Activated T-cell treated with anti-CD3 and anti-CD28 coated beads, Interleukin-2, amount 50 U/mL, for 72 hours (primary cell): ENCODE results near the gene LRFN4. TPM values are rescaled to one million over a fixed set of nuclear protein-coding genes. Genes with fewer than 3 reads are reported as not detected.
A peak's percentile ranks its signal among the peaks of the same experiment; 100 is the strongest.

Source experiments
- ATAC-seq, 2 donors: fragments of 150-1000 bp; cut with Tn5 transposase; replicated peaks in 1 of 2; 2 replicates each; pipeline ENCODE4 v1.10.0; 2021; ENCODE audit warnings: moderate library complexity in 2 of 2, mild to moderate bottlenecking in 1 of 2
- DNase-seq, 2 donors: peaks; one replicate each; pipeline ENCODE4 v3.0.0; 2021 to 2022; ENCODE audit warnings: mixed read lengths in 1 of 2
- H3K27ac Mint-ChIP-seq: one replicate; pipeline ENCODE4 v1.8.0; 2022; ENCODE audit warnings: mild to moderate bottlenecking, moderate library complexity, mixed read lengths
- H3K27me3 Mint-ChIP-seq: one replicate; pipeline ENCODE4 v1.8.0; 2022; ENCODE audit warnings: low read depth, mixed read lengths
- H3K36me3 Mint-ChIP-seq, 2 donors: one replicate each; pipeline ENCODE4 v1.8.0; 2022; ENCODE audit warnings: mixed read lengths in 2 of 2, mild to moderate bottlenecking in 1 of 2; ENCODE audit not compliant: insufficient read depth in 2 of 2
- H3K4me1 Mint-ChIP-seq: one replicate; pipeline ENCODE4 v1.8.0; 2022; ENCODE audit warnings: low read depth, mixed read lengths
- H3K4me3 Mint-ChIP-seq, 2 donors: one replicate each; pipeline ENCODE4 v1.8.0; 2022; ENCODE audit warnings: mild to moderate bottlenecking in 2 of 2, mixed read lengths in 2 of 2, moderate library complexity in 2 of 2
- H3K9me3 Mint-ChIP-seq, 2 donors: one replicate each; pipeline ENCODE4 v1.8.0; 2022; ENCODE audit warnings: mixed read lengths in 2 of 2
- total RNA-seq, 2 donors: library from RNA; stranded (reverse); gene quantifications; one replicate each; pipeline ENCODE4 v1.2.3, GENCODE V29; 2022

The LRFN4 gene
- total RNA-seq, 2 donors from 2014 or later: 13.4 to 18.3 TPM

- Mint-ChIP-seq H3K27ac (no peak overlapping the region), H3K4me3 (peak overlapping the region; percentile 85 to 89), H3K9me3 (no peaks in the 10 kb centered on the region), H3K27me3 (no peaks in the 10 kb centered on the region), H3K36me3 (peaks cover 0 to 1% of the 10 kb centered on the region in 2 donors), H3K4me1 (no peaks in the 10 kb centered on the region)
- ATAC-seq (no peak), DNase-seq (no peak)
Measured at GRCh38 chr11:66857927-66858185, 992 bp downstream of the LRFN4 start.

GRCh38 chr11:66858186-66858938 lies 1.5 kb downstream of the LRFN4 start:
- H3K9me3 Mint-ChIP-seq: no peaks in the 10 kb centered on the region
- no peaks in the 10 kb centered on the region for H3K27me3 Mint-ChIP-seq
- no peak overlapping the region for H3K27ac Mint-ChIP-seq
- peaks cover 0 to 1% of the 10 kb centered on the region in 2 donors for H3K36me3 Mint-ChIP-seq
- no peaks in the 10 kb centered on the region for H3K4me1 Mint-ChIP-seq
- DNase-seq (no peak), ATAC-seq (no peak)
- H3K4me3 Mint-ChIP-seq: peak overlapping the region; percentile 85 to 89

- DNase-seq (no peak), ATAC-seq (no peak)
- no peaks in the 10 kb centered on the region for H3K4me1 Mint-ChIP-seq
- peaks cover 0 to 1% of the 10 kb centered on the region in 2 donors for H3K36me3 Mint-ChIP-seq
- no peaks in the 10 kb centered on the region for H3K27me3 Mint-ChIP-seq
- H3K4me3 Mint-ChIP-seq: peak overlapping the region in 1 of 2 donors; percentile 20
- no peak overlapping the region for H3K27ac Mint-ChIP-seq
- no peaks in the 10 kb centered on the region for H3K9me3 Mint-ChIP-seq
Measured at GRCh38 chr11:66858939-66859685, 2.2 kb downstream of the LRFN4 start.

- DNase-seq (no peak), ATAC-seq (no peak)
- Mint-ChIP-seq H3K4me3 (no peak overlapping the region), H3K4me1 (no peaks in the 10 kb centered on the region), H3K36me3 (peaks cover 0 to 1% of the 10 kb centered on the region in 2 donors), H3K27me3 (no peaks in the 10 kb centered on the region), H3K27ac (no peak overlapping the region), H3K9me3 (no peaks in the 10 kb centered on the region)
Measured at GRCh38 chr11:66859686-66860448, 3.0 kb downstream of the LRFN4 start.

GRCh38 chr11:66860449-66860831 lies 3.6 kb downstream of the LRFN4 start:
- Mint-ChIP-seq H3K27me3 (no peaks in the 10 kb centered on the region), H3K4me1 (no peaks in the 10 kb centered on the region)
- no peak for ATAC-seq

DNA sequence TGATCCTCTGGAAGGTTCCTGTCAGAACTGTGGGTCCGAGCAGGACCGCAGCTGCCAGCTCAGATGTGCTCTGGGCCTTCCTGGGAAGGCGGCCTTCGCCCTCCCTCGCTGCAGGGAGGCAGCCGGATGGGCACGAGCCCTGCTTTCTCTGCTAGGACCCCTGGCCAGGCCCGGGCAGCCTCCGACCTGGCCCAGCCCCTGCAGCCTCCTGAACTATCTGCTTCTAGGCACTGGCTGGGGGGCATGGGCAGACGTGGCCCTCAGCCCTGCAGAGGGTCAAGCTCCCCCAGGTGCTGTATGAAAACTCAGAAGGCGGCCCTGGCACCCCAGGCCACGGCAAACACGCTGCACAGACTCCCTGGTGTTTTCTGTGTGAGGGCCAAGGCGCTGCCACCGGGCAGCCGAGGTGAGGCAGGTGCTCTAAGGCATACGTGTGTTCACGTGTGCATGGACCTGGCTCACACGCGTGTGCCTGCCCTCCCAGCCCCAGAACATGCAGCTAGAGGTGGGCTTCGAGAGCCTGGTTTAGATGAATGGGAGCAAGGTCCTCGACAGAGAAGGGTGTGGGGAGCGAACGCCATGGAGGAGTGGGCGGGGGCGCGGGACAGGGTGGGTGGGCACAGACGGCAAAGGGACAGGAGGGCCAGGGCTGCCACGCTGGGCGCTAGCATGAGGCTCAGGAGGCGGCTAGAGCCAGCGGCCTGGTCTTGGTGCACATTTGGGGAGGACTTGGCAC lies 4.3 kb downstream of the LRFN4 start:
- ATAC-seq (no peak), DNase-seq (no peak)
- Mint-ChIP-seq H3K4me3 (no peak overlapping the region), H3K9me3 (no peaks in the 10 kb centered on the region), H3K4me1 (no peaks in the 10 kb centered on the region), H3K27me3 (no peaks in the 10 kb centered on the region), H3K27ac (no peak overlapping the region), H3K36me3 (peaks cover 0 to 1% of the 10 kb centered on the region in 2 donors)

More at GRCh38 chr11:66860449-66860831, 3.6 kb downstream of the LRFN4 start:
- Mint-ChIP-seq H3K4me3 (no peak overlapping the region), H3K27ac (no peak overlapping the region), H3K9me3 (no peaks in the 10 kb centered on the region), H3K36me3 (peaks cover 0 to 1% of the 10 kb centered on the region in 2 donors)
- no peak for DNase-seq

GRCh38 chr11:66861774-66862558 lies 5.1 kb downstream of the LRFN4 start:
- H3K27ac Mint-ChIP-seq: no peak overlapping the region
- H3K9me3 Mint-ChIP-seq: no peaks in the 10 kb centered on the region
- no peaks in the 10 kb centered on the region for H3K27me3 Mint-ChIP-seq
- DNase-seq (no peak), ATAC-seq (no peak)
- no peaks in the 10 kb centered on the region for H3K4me1 Mint-ChIP-seq
- H3K36me3 Mint-ChIP-seq: no peaks in the 10 kb centered on the region
- H3K4me3 Mint-ChIP-seq: no peak overlapping the region

GRCh38 chr11:66862559-66863037 lies 5.7 kb downstream of the LRFN4 start:
- DNase-seq (no peak), ATAC-seq (no peak)
- Mint-ChIP-seq H3K9me3 (no peaks in the 10 kb centered on the region), H3K27ac (no peak overlapping the region), H3K4me1 (no peaks in the 10 kb centered on the region), H3K27me3 (no peaks in the 10 kb centered on the region), H3K36me3 (no peaks in the 10 kb centered on the region), H3K4me3 (no peak overlapping the region)

DNA sequence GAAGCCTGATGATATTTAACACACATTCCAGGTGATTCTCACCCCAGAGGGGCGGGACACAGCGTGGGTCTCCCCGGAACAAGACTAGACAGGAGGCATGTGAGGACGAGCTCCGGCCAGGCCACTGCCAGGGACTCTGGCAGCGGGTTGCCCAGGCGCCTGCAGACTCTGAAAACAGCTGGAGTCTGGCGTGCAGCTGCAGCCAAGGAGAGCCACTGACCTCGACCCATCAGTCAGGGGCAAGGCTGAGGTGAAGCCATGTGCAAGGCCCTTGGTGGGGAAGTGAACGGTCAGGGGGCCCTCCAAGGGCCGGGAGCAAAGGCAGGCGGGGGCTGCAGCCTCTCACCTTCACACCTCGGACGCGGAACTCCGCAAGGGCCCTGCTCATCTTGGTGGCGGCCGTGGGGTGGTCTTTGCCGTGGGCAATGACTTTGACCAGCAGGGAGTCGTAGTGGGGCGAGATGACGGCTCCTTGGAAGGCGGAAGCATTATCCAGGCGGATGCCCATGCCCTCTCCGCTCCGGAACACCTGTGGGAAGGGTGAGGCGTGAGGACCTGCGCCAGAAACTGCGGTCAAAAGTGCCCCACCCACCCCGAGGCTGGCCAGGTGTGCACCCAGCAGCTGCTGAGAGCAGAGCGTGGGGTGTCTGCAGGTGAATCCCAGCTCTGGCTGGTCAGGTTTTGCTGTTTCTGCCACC lies 6.7 kb downstream of the LRFN4 start:
- DNase-seq (no peak), ATAC-seq (no peak)
- no peaks in the 10 kb centered on the region for H3K27me3 Mint-ChIP-seq
- no peak overlapping the region for H3K4me3 Mint-ChIP-seq
- no peaks in the 10 kb centered on the region for H3K9me3 Mint-ChIP-seq
- peaks cover 3% of the 10 kb centered on the region for H3K4me1 Mint-ChIP-seq
- no peak overlapping the region for H3K27ac Mint-ChIP-seq
- no peaks in the 10 kb centered on the region for H3K36me3 Mint-ChIP-seq

GRCh38 chr11:66864172-66864901 lies 7.5 kb downstream of the LRFN4 start:
- H3K27ac Mint-ChIP-seq: no peak overlapping the region
- H3K4me1 Mint-ChIP-seq: peaks cover 11% of the 10 kb centered on the region
- no peaks in the 10 kb centered on the region for H3K9me3 Mint-ChIP-seq
- ATAC-seq (no peak), DNase-seq (no peak)
- no peak overlapping the region for H3K4me3 Mint-ChIP-seq
- no peaks in the 10 kb centered on the region for H3K27me3 Mint-ChIP-seq
- H3K36me3 Mint-ChIP-seq: no peaks in the 10 kb centered on the region

DNA sequence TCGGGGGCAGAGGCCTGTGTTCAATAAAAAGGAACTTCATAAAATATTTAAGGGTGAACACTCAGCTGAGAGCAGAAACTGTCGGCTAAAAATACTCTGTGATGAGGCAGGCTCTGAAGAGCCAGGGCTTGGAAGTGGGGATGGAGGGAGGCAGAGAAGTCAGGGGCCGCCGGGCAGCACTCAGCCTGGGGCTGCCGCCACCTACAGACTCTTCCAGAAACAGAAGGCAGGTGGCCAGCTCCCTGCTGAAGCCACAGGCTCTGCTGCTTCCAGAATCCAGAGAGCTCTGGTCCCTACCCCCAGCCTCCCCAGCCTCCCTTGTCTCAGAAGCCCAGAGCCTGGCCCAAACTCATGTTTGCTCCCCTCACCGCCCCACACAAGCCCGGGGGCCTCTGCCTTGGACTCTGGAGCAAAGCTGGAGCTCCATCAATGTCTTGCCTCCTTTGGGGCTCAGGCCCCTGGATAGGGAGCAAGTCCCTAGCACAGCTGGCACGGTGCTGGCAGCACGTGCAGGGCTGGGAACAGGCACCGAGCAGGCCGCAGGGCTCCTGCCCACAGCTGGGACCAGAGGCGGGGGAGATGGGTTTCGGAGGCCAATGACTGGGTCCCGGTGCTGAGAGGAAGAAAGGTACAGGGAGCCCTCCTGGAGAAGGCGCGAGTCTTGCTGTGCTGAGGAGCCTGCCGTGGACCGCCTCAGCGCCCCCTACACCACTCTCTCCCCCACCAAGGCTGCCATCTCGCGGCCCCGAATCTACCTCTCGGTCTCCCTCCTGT lies 8.2 kb downstream of the LRFN4 start:
- H3K36me3 Mint-ChIP-seq: no peaks in the 10 kb centered on the region
- no peaks in the 10 kb centered on the region for H3K27me3 Mint-ChIP-seq
- no peak for ATAC-seq
- H3K4me1 Mint-ChIP-seq: peaks cover 14% of the 10 kb centered on the region
- DNase-seq: no peak
- H3K4me3 Mint-ChIP-seq: no peak overlapping the region
- no peak overlapping the region for H3K27ac Mint-ChIP-seq
- no peaks in the 10 kb centered on the region for H3K9me3 Mint-ChIP-seq
